IMR-90 (cell line): Measurements from ENCODE around the gene ALS2CL. TPM values are rescaled to one million over a fixed set of nuclear protein-coding genes. Genes with fewer than 3 reads are reported as not detected.

Source experiments
- ATAC-seq: fragments of 200-7000 bp; cut with Tn5 transposase; 2 replicates; pipeline ENCODE4 v1.9.1; 2020; ENCODE audit warnings: low read depth, mild to moderate bottlenecking, moderate library complexity
- BruUV-seq: library from RNA; stranded (reverse); fragments of 400-500 nt; replicated peaks from 2 replicates; lab custom pipeline; 2021; lab: Mats Ljungman, UMichigan
- CTCF ChIA-PET: fragments of 300-600 bp; formaldehyde crosslinking; extraction: SDS; loops from one replicate; lab custom pipeline; 2021; ENCODE audit warnings: antibody characterized with exemption; lab: Yijun Ruan, JAX
- POLR2A ChIA-PET: fragments of 300-600 bp; sonication (Branson Sonifier 250); formaldehyde crosslinking; loops from one replicate; lab custom pipeline; 2022; ENCODE audit warnings: antibody characterized with exemption; ENCODE audit not compliant: unreplicated experiment; lab: Charles Lee
- DNase-seq: peaks from one replicate; pipeline ENCODE4 v3.0.0; 2013
- H2AFZ ChIP-seq: replicated peaks from 2 replicates; pipeline ENCODE3; 2013; ENCODE audit warnings: low read length, mild to moderate bottlenecking; ENCODE audit not compliant: poor library complexity
- H2AK5ac ChIP-seq: 2 replicates; pipeline ENCODE4 v1.6.1; 2013; ENCODE audit warnings: low read depth, low read length, inconsistent platforms
- H2AK9ac ChIP-seq: replicated peaks from 2 replicates; pipeline ENCODE3; 2013; ENCODE audit warnings: mild to moderate bottlenecking, low read depth, low read length, moderate library complexity; ENCODE audit not compliant: poor library complexity
- H2BK120ac ChIP-seq: 2 replicates; pipeline ENCODE4 v1.6.1; 2013; ENCODE audit warnings: low read depth, low read length, inconsistent platforms
- H2BK15ac ChIP-seq: 3 replicates; pipeline ENCODE4 v1.6.1; 2013; ENCODE audit warnings: low read depth, low read length, inconsistent platforms
- H2BK20ac ChIP-seq: 2 replicates; pipeline ENCODE4 v1.6.1; 2013; ENCODE audit warnings: low read depth, mild to moderate bottlenecking, inconsistent platforms, low read length, moderate library complexity
- H2BK5ac ChIP-seq: 2 replicates; pipeline ENCODE4 v1.6.1; 2013; ENCODE audit warnings: mild to moderate bottlenecking, low read depth, low read length, inconsistent platforms; ENCODE audit not compliant: poor library complexity, severe bottlenecking
- H3K14ac ChIP-seq: replicated peaks from 2 replicates; pipeline ENCODE4 v1.6.1; 2013; ENCODE audit warnings: low read depth, low read length, inconsistent platforms
- H3K18ac ChIP-seq: 2 replicates; pipeline ENCODE4 v1.6.1; 2013; ENCODE audit warnings: low read depth, low read length, control low read depth
- H3K23ac ChIP-seq: 2 replicates; pipeline ENCODE4 v1.6.1; 2013; ENCODE audit warnings: low read depth, low read length, inconsistent platforms
- H3K27ac ChIP-seq: 2 replicates; pipeline ENCODE4 v1.5.1; 2013; ENCODE audit warnings: mild to moderate bottlenecking, control low read depth, low read length; ENCODE audit not compliant: insufficient read depth
- H3K27me3 ChIP-seq: 2 replicates; pipeline ENCODE4 v1.6.1; 2013; ENCODE audit warnings: low read length; ENCODE audit not compliant: control insufficient read depth, insufficient read depth
- H3K36me3 ChIP-seq: 2 replicates; pipeline ENCODE4 v1.6.1; 2013; ENCODE audit warnings: low read length, mixed read lengths; ENCODE audit not compliant: control insufficient read depth, insufficient read depth
- H3K4ac ChIP-seq: 2 replicates; pipeline ENCODE4 v1.6.1; 2013; ENCODE audit warnings: low read depth, low read length, inconsistent platforms
- H3K4me1 ChIP-seq: 2 replicates; pipeline ENCODE4 v1.6.1; 2013; ENCODE audit warnings: low read length, mixed read lengths; ENCODE audit not compliant: control insufficient read depth, insufficient read depth
- H3K4me2 ChIP-seq: 2 replicates; pipeline ENCODE4 v1.6.1; 2013; ENCODE audit warnings: low read depth, mild to moderate bottlenecking, control low read depth, low read length, moderate library complexity
- H3K4me3 ChIP-seq: 2 replicates; pipeline ENCODE4 v1.5.1; 2013; ENCODE audit warnings: low read depth, mild to moderate bottlenecking, control low read depth, low read length, moderate library complexity; ENCODE audit not compliant: insufficient read depth
- H3K56ac ChIP-seq: 2 replicates; pipeline ENCODE4 v1.6.1; 2013; ENCODE audit warnings: low read length, inconsistent platforms; ENCODE audit not compliant: insufficient read depth; ENCODE audit errors: extremely low read depth
- H3K79me1 ChIP-seq, 2 experiments: 2 replicates each; pipeline ENCODE4 v1.6.1; 2013; ENCODE audit warnings: low read length in 2 of 2, inconsistent platforms in 1 of 2, low read depth in 1 of 2
- H3K9ac ChIP-seq: 2 replicates; pipeline ENCODE4 v1.6.1; 2013; ENCODE audit warnings: low read depth, low read length, control low read depth
- H3K9me1 ChIP-seq: 2 replicates; pipeline ENCODE4 v1.6.1; 2013; ENCODE audit warnings: low read length, inconsistent platforms; ENCODE audit not compliant: insufficient read depth
- H3K9me3 ChIP-seq: 2 replicates; pipeline ENCODE4 v1.6.1; 2013; ENCODE audit warnings: low read length; ENCODE audit not compliant: control insufficient read depth, insufficient read depth
- H4K20me1 ChIP-seq: 2 replicates; pipeline ENCODE4 v1.6.1; 2013; ENCODE audit warnings: low read length, inconsistent platforms; ENCODE audit not compliant: insufficient read depth
- H4K5ac ChIP-seq: 2 replicates; pipeline ENCODE4 v1.6.1; 2013; ENCODE audit warnings: mild to moderate bottlenecking, low read depth, low read length, control low read depth
- H4K8ac ChIP-seq, 2 experiments: 2 replicates each; pipeline ENCODE4 v1.6.1; 2013; ENCODE audit warnings: low read depth in 2 of 2, low read length in 2 of 2, control low read depth in 1 of 2, inconsistent platforms in 1 of 2
- H4K91ac ChIP-seq: 2 replicates; pipeline ENCODE4 v1.6.1; 2013; ENCODE audit warnings: low read depth, low read length, inconsistent platforms; ENCODE audit not compliant: insufficient read depth
- BHLHE40 ChIP-seq: fragments of 150-350 bp; IDR thresholded peaks from 2 replicates; pipeline ENCODE4 v1.6.1; 2016; ENCODE audit warnings: mild to moderate bottlenecking, low read depth, low read length
- CEBPB ChIP-seq: IDR thresholded peaks from 2 replicates; pipeline ENCODE4 v1.6.1; 2012; ENCODE audit warnings: low read depth, low read length, improper control_type of control experiment
- ELK1 ChIP-seq: fragments of 150-350 bp; IDR thresholded peaks from 2 replicates; pipeline ENCODE4 v1.6.1; 2016; ENCODE audit warnings: low read depth, mild to moderate bottlenecking, low read length, moderate library complexity, borderline replicate concordance
- FOS ChIP-seq: fragments of 150-350 bp; IDR thresholded peaks from 2 replicates; pipeline ENCODE4 v1.6.1; 2016; ENCODE audit warnings: low read depth, low read length
- MXI1 ChIP-seq: IDR thresholded peaks from 2 replicates; pipeline ENCODE4 v1.6.1; 2012; ENCODE audit warnings: low read depth, mild to moderate bottlenecking, low read length, moderate library complexity, borderline replicate concordance
- NFE2L2 ChIP-seq: fragments of 150-350 bp; IDR thresholded peaks from 2 replicates; pipeline ENCODE4 v1.6.1; 2016; ENCODE audit warnings: low read depth, mild to moderate bottlenecking, low read length
- POLR2A ChIP-seq: IDR thresholded peaks from 2 replicates; pipeline ENCODE4 v1.6.1; 2012; ENCODE audit warnings: mild to moderate bottlenecking, low read depth, low read length
- USF2 ChIP-seq: fragments of 150-350 bp; IDR thresholded peaks from 2 replicates; pipeline ENCODE4 v1.6.1; 2017; ENCODE audit warnings: mild to moderate bottlenecking, antibody characterized with exemption, low read length, low read depth
- WGBS, 2 experiments: methylation state at CpG; one replicate each; pipeline versions ENCODE4 v1.1.5 to v1.1.7; 2013; ENCODE audit warnings: missing lambda C conversion rate in 2 of 2; ENCODE audit not compliant: insufficient read length in 1 of 2; ENCODE audit errors: extremely low coverage in 2 of 2; 5-methylcytosine and 5-hydroxymethylcytosine counted together
- dilution Hi-C: fragments of 300-500 bp; cut with HindIII; formaldehyde crosslinking; loops from one replicate; pipeline ENCODE4 v1.14.3; 2018; ENCODE audit warnings: low sequenced_read_pairs; ENCODE audit not compliant: unreplicated experiment
- in situ Hi-C: fragments of 300-500 bp; cut with MboI; formaldehyde crosslinking; loops from 3 replicates; pipeline ENCODE4 v1.14.3; 2019; ENCODE audit warnings: low sequenced_read_pairs, inconsistent platforms, mixed read lengths
- intact Hi-C: fragments of 100-400 bp; cut with micrococcal nuclease; formaldehyde crosslinking; loops from 2 replicates; pipeline ENCODE4 v1.10.0; 2022
- polyA plus RNA-seq, 3 experiments: library from polyadenylated mRNA; depleted of rRNA; stranded (reverse); fragments of >200 nt; gene quantifications; 2 replicates each; pipeline ENCODE4 v1.2.3, GENCODE V29; 2012; ENCODE audit warnings: low replicate concordance in 1 of 3
- total RNA-seq: library from RNA; depleted of rRNA; stranded (reverse); fragments of >200 nt; gene quantifications from 2 replicates; pipeline ENCODE4 v1.2.3, GENCODE V29; 2012

Gene ALS2CL
- total and polyA plus RNA-seq, 2 of the 4 experiments (the other 2 are of a cell fraction), result 2.2 to 4.8 TPM

DNA sequence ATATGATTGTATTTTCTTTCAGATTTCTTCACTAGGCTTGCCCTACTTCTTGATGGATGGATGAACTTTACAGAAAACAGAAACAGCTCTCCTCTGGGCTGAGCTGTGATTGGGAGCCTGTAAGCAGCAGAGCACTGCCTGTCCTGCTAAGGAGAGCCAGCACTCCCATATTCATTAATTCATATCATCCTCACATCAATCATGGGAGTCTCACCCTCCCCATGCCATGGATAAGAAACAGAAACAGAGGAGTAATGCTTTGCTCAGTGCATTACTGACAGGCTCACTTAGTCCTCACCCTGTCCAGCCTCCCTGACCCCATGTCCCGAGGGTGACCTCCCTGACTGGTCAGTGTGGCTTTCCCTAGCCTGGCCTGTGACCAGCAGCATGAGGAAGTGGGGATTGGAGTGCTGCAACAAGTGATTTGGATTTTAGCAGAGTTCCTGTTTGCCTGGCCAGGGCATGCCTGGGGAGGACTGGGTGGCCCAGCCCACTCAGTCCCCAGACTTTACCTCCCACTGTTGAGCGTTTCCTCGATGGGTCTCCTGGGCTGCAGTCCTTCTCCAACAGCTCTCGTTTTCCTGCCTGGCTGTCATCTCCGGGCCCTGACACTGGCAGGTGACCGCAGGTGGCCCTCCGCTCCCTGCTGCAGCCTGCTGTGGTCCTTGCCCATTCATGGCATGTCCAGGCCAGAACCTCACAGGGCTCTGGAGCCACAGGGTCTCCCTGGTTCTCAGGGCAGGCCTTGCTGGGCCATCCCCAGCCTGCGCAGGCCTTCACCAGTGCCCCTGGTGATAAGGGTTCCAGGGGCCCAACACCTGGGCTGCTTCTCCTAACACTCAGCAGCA, 6.4 kb upstream of the ALS2CL start:
- Histone ChIP-seq H3K79me1 (no peaks in the 10 kb centered on the region), H4K8ac (no peak overlapping the region), H3K4me3 (no peak overlapping the region), H2BK120ac (no peak overlapping the region), H2BK15ac (no peak overlapping the region), H4K5ac (no peak overlapping the region), H3K9ac (no peak overlapping the region), H2BK20ac (no peak overlapping the region), H4K20me1 (no peaks in the 10 kb centered on the region; the same call in 1 of the 2 replicates), H3K9me3 (no peaks in the 10 kb centered on the region), H3K4me2 (no peak overlapping the region), H3K9me1 (peaks cover 8% of the 10 kb centered on the region; the same call in 1 of the 2 replicates), H3K4me1 (peaks cover 15% of the 10 kb centered on the region), H3K27ac (no peak overlapping the region), H3K14ac (no peak overlapping the region), H3K36me3 (no peaks in the 10 kb centered on the region), H2AFZ (no peak overlapping the region), H4K91ac (no peak overlapping the region), H2AK9ac (no peak overlapping the region), H2AK5ac (no peak overlapping the region), H3K56ac (no peak overlapping the region), H3K27me3 (peaks cover 32% of the 10 kb centered on the region), H2BK5ac (no peak overlapping the region), H3K4ac (no peak overlapping the region), H3K23ac (no peak overlapping the region), H3K18ac (no peak overlapping the region)
- intact Hi-C loops, result no loop called here
- BruUV-seq, result no TSS peak
- ChIA-PET CTCF (interaction anchor here (3.9 kb wide), 1 partner anchor 211 kb away, joined by 14 read pairs; no protein-coding TSS in a partner anchor), POLR2A (no interaction called here)
- dilution Hi-C loops, result no loop called here
- no CpG with 5 or more reads among the region's 8 CpGs for WGBS, 2 experiments
- TF ChIP-seq CEBPB (no peak), NFE2L2 (no peak), POLR2A (no peak), ELK1 (no peak), FOS (no peak), MXI1 (no peak), USF2 (no peak), BHLHE40 (no peak)
- in situ Hi-C loops, result loop anchor here (5.0 to 25.0 kb wide), 2 partner anchors 197 to 662 kb away; no protein-coding TSS in a partner anchor
- no peak for DNase-seq
- ATAC-seq, result no peak
